Bronchial epithelial cell (primary cell): Measurements from ENCODE around the gene B3GNT9. TPM values are rescaled to one million over a fixed set of nuclear protein-coding genes. Genes with fewer than 3 reads are reported as not detected.
A peak's percentile ranks its signal among the peaks of the same experiment; 100 is the strongest.

Source experiments
- DNase-seq: peaks from one replicate; pipeline ENCODE4 v3.0.0-alpha.2; 2010; ENCODE audit warnings: low read depth
- FAIRE-seq: peaks from 2 replicates; lab custom pipeline; 2011; peaks lifted over from hg19 to GRCh38; lab: Jason Lieb, UNC
- H3K27me3 ChIP-seq: 2 replicates; pipeline ENCODE4 v1.5.1; 2011; ENCODE audit warnings: low read length; ENCODE audit not compliant: control insufficient read depth, insufficient read depth
- H3K36me3 ChIP-seq: 2 replicates; pipeline ENCODE4 v1.5.1; 2011; ENCODE audit warnings: low read length; ENCODE audit not compliant: control insufficient read depth, insufficient read depth
- H3K4me3 ChIP-seq: 2 replicates; pipeline ENCODE4 v1.5.1; 2011; ENCODE audit warnings: mild to moderate bottlenecking, low read depth, low read length, control low read depth
- total RNA-seq: library from RNA; depleted of rRNA; stranded (reverse); fragments of >200 nt; gene quantifications from 2 replicates; pipeline ENCODE4 v1.2.1, GENCODE V29; 2014
- TF ChIP-seq, protein P1 (sequence below): IDR thresholded peaks from 2 replicates; pipeline ENCODE4 v1.5.1; 2011; ENCODE audit warnings: mild to moderate bottlenecking, moderate library complexity, low read length, control low read depth, inconsistent platforms; ENCODE audit not compliant: insufficient read depth, severe bottlenecking

The B3GNT9 gene
- total RNA-seq, 1 donor from 2014 or later, result 8.7 TPM

DNA sequence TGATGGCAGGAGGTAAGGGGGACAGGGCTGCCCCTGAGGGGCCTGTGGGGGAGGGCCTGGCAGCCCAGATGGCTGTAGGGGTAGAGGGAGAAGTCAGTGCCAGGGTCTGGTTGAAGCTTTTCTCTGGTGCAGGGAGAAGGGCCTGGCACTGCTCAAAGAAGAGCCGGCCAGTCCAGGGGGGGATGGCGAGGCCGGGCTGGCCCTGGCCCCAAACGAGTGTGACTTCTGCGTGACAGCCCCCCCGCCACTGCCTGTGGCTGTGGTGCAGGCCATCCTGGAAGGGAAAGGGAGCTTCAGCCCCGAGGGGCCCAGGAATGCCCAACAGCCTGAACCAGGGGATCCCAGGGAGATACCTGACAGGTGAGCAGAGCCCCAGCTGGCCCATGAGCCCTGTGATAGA lies 16.8 kb upstream of the B3GNT9 start:
- peaks cover 14% of the 10 kb centered on the region for H3K27me3 ChIP-seq

DNA sequence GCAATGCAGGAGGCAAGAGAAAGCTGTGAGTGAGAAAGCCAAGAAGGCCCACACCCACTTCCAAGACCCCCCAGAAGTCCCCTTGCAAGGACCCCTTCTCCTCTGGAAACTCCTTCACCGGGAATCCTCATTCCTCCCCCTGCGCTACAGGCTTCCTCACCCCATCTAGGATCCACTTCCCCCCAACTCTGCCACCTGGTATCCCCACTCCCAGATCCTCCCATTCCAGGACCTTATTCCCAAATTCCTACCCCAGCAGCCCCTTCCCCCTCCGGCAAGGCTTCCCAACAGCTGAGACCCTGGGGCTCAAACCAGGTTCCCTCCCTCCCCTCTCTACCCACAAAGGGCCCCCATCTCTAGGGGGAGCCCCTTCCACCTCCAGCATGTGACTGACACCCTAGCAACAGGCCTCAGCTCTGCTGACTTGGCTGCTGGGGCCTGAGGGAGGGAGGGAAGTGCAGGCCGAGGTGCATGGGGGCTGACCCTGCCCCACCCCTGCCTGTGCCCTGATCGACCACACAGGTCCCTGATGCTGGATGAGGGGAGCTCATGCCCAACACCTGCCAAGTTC lies 15.9 kb upstream of the B3GNT9 start:
- FAIRE-seq (no peak), DNase-seq (no peak)
- peaks cover 14% of the 10 kb centered on the region for H3K27me3 ChIP-seq
- H3K36me3 ChIP-seq, result no peaks in the 10 kb centered on the region
- no peak overlapping the region for H3K4me3 ChIP-seq
- TF ChIP-seq, protein P1, sequence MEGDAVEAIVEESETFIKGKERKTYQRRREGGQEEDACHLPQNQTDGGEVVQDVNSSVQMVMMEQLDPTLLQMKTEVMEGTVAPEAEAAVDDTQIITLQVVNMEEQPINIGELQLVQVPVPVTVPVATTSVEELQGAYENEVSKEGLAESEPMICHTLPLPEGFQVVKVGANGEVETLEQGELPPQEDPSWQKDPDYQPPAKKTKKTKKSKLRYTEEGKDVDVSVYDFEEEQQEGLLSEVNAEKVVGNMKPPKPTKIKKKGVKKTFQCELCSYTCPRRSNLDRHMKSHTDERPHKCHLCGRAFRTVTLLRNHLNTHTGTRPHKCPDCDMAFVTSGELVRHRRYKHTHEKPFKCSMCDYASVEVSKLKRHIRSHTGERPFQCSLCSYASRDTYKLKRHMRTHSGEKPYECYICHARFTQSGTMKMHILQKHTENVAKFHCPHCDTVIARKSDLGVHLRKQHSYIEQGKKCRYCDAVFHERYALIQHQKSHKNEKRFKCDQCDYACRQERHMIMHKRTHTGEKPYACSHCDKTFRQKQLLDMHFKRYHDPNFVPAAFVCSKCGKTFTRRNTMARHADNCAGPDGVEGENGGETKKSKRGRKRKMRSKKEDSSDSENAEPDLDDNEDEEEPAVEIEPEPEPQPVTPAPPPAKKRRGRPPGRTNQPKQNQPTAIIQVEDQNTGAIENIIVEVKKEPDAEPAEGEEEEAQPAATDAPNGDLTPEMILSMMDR, result no peak

More for the DNA sequence above, 16.8 kb upstream of the B3GNT9 start:
- no peaks in the 10 kb centered on the region for H3K36me3 ChIP-seq
- no peak overlapping the region for H3K4me3 ChIP-seq
- no peak for DNase-seq
- FAIRE-seq, result no peak
- TF ChIP-seq, protein P1, result no peak

DNA sequence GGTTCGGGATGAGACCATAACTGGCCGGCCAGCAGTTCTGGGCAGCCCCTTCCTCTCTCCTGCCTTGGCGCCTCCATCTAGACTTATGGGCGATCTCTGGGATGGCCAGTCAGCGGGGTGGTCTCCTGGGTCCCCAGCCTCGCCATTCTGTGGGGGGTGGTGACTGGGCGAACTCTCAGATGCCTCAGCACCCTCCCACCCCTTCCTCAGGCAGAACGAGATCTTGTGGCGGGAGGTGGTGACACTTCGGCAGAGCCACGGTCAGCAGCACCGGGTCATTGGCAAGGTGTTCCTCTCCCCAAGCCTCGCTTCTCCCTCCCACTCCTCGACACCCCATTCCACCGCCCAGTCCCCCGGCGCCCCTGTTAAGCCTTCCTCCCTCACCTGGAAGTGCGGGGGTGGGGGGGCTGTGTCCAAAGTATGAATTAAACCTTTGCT lies 15.3 kb upstream of the B3GNT9 start:
- Histone ChIP-seq H3K36me3 (peaks cover 2% of the 10 kb centered on the region), H3K4me3 (no peak overlapping the region), H3K27me3 (peaks cover 14% of the 10 kb centered on the region)
- DNase-seq (no peak), FAIRE-seq (no peak)
- TF ChIP-seq, protein P1, result no peak

- Histone ChIP-seq H3K36me3 (peaks cover 2% of the 10 kb centered on the region), H3K4me3 (no peak overlapping the region), H3K27me3 (peaks cover 14% of the 10 kb centered on the region)
- TF ChIP-seq, protein P1, result no peak
- FAIRE-seq (no peak), DNase-seq (no peak)
These were observed 14.6 kb upstream of the B3GNT9 start for GRCh38 chr16:67165121-67166078.

- H3K4me3 ChIP-seq, result peak within 1 kb of the TSS; percentile 21
- TF ChIP-seq, protein P1, result no peak
- DNase-seq (no peak), FAIRE-seq (no peak)
- H3K36me3 ChIP-seq, result peaks cover 2% of the 10 kb centered on the region
- H3K27me3 ChIP-seq, result peaks cover 14% of the 10 kb centered on the region
These were observed 13.8 kb upstream of the B3GNT9 start, which contains the start of gene HSF4 for GRCh38 chr16:67164599-67165061. Gene HSF4 (plus strand): TSS chr16:67164745. CDS start chr16:67164812, 67 bp downstream.
